GM15510 (cell line): ENCODE results near the gene PTPRH.

Experiments used
- POLR2A ChIP-seq: IDR thresholded peaks from 3 replicates; pipeline ENCODE4 v1.6.1; 2011; ENCODE audit warnings: borderline replicate concordance; ENCODE audit not compliant: insufficient read length; ENCODE audit errors: extremely low read depth

The PTPRH gene

GRCh38 chr19:55224038-55224665, 14.9 kb upstream of the PTPRH start:
- TF ChIP-seq POLR2A = no peak

- no peak for TF ChIP-seq POLR2A
Measured at GRCh38 chr19:55223291-55224037, 14.2 kb upstream of the PTPRH start.

- TF ChIP-seq POLR2A = no peak
Measured at GRCh38 chr19:55220525-55220924, 11.2 kb upstream of the PTPRH start.

GRCh38 chr19:55216461-55217198, 7.3 kb upstream of the PTPRH start:
- TF ChIP-seq POLR2A = no peak

- TF ChIP-seq POLR2A = no peak
Measured at GRCh38 chr19:55213547-55213946, 4.2 kb upstream of the PTPRH start.

GRCh38 chr19:55212447-55212846, 3.1 kb upstream of the PTPRH start:
- TF ChIP-seq POLR2A = no peak

- TF ChIP-seq POLR2A = no peak
Measured at GRCh38 chr19:55209693-55210472, 582 bp upstream of the PTPRH start.

GRCh38 chr19:55206664-55207500, 2.4 kb downstream of the PTPRH start:
- no peak for TF ChIP-seq POLR2A

GRCh38 chr19:55199620-55200204, 9.6 kb downstream of the PTPRH start:
- no peak for TF ChIP-seq POLR2A

GRCh38 chr19:55198651-55199050, 10.7 kb downstream of the PTPRH start:
- TF ChIP-seq POLR2A = no peak

GRCh38 chr19:55197528-55197927, 11.8 kb downstream of the PTPRH start:
- TF ChIP-seq POLR2A = no peak

GRCh38 chr19:55196803-55197202, 12.5 kb downstream of the PTPRH start:
- TF ChIP-seq POLR2A = no peak

GRCh38 chr19:55193481-55193880, 15.8 kb downstream of the PTPRH start:
- TF ChIP-seq POLR2A = no peak
